Mesenteric fat pad (tissue), 1 donor: ENCODE data around the gene MTA1. TPM values are rescaled to one million over a fixed set of nuclear protein-coding genes. Genes with fewer than 3 reads are reported as not detected.

Experiments used
- DNase-seq: peaks from one replicate; pipeline ENCODE4 v3.0.0-alpha.2; 2020; ENCODE audit warnings: low spot score
- total RNA-seq: library from RNA; stranded (reverse); fragmentation: NEBNext Ultra II Directional; extraction: Animal tissue kit (Norgen Biotek cat#: 25700); gene quantifications from one replicate; pipeline ENCODE4 v1.2.1, GENCODE V29; 2021
- donor health status: DM: yes; HTN: yes; CAD: no.

The MTA1 gene
- total RNA-seq, 1 donor from 2014 or later: 87.1 TPM

DNA sequence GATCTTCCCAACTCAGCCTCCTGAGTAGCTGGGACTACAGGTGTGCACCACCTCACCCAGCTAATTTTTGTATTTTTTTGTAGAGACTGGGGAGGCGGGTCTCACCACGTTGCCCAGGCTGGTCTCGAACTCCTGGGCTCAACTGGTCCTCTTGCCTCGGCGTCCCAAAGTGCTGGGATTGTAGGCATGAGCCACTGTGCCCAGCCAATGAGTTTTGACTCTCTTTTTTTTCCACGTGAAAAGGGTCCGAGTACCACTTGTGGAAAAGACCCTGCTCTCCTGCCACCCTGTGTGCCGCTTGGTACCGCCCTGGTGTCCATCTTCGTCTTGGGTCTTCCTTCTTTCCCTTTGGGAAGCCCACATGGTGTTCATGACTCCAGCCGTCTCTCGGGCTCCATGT lies 89.0 kb downstream of the MTA1 start:
- DNase-seq: no peak

DNA sequence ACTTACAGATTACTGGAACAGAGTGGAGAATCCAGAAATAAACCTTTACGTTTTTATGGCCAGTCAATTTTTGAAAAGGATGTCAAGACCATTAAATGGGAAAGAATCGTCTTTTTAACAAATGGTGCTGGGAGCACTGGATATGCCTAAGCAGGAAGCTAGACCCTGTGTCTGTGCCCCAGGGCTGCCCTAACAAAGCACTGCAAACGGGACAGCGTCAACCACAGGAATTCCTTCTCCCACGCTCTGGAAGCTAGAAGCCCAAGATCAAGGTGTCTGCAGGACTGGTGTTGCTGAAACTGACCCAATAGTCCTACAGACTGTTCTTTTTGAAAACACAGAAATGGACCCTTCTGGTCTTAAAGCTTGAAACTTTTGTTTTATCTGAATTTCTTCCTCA lies 97.5 kb downstream of the MTA1 start:
- no peak for DNase-seq

DNA sequence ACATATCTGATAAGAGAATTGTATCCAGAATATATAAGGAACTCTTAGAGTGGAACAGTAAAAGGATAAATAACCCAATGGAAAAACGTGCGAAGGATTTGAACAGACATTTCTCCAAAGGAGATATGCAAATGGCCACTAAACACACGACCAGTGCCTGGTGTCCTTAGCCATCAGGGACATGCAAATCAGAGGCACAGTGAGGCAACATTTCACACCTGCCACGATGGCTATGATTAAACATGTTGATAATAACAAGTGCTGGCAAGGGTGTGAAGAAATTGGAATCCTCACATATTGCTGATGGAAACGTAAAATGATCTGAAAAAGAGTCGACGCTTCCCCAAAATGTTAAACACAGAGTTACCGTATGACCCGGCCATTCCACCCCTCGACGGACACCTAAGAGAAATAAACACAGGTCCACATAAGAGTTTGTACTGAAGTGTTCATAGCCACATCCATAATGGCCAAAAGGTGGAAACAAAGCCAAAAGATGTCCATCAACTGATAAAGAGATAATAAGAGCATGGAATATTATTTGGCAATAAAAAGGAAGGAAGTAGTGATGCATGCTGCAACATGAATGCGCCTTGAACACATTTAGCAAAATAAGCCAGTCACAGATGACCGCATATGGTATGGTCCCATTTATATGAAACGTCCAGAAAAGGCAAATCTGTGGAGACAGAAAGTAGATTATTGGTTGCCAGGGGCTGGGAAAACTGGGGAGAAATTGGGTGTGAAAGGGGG lies 100.5 kb downstream of the MTA1 start:
- peak; percentile 20 for DNase-seq

Other genes starting within 250 kb of the MTA1 start
- 28.3 TPM for gene NUDT14, start 238.5 kb upstream of the MTA1 start, total RNA-seq
- 89.7 TPM for gene BTBD6, start 171.3 kb upstream of the MTA1 start, total RNA-seq
- 34.9 TPM for gene BRF1, start 118.8 kb upstream of the MTA1 start, total RNA-seq
- 84.3 TPM for gene PACS2, start 105.1 kb upstream of the MTA1 start, total RNA-seq
- gene TEX22, start 21.3 kb upstream of the MTA1 start, total RNA-seq: not detected
- 82.8 TPM for gene CRIP2, start 55.0 kb downstream of the MTA1 start, total RNA-seq
- gene CRIP1, start 67.1 kb downstream of the MTA1 start, total RNA-seq: 64.8 TPM
- 22.7 TPM for gene TEDC1, start 71.4 kb downstream of the MTA1 start, total RNA-seq
- gene TMEM121, start 106.8 kb downstream of the MTA1 start, total RNA-seq: 2.1 TPM